A673 (cell line): ENCODE results near the gene NDUFA11. TPM values are rescaled to one million over a fixed set of nuclear protein-coding genes. Genes with fewer than 3 reads are reported as not detected.

ENCODE experiments used
- BruUV-seq: library from RNA; stranded (reverse); fragments of 400-500 nt; replicated peaks from 2 replicates; lab custom pipeline; 2021; lab: Mats Ljungman, UMichigan
- CTCF ChIA-PET: fragments of 300-600 bp; sonication (Branson Sonifier 250); formaldehyde crosslinking; loops from one replicate; lab custom pipeline; 2022; ENCODE audit warnings: antibody characterized with exemption; lab: Charles Lee
- POLR2A ChIA-PET: fragments of 300-600 bp; sonication (Branson Sonifier 250); formaldehyde crosslinking; loops from one replicate; lab custom pipeline; 2022; ENCODE audit warnings: antibody characterized with exemption; ENCODE audit not compliant: low non-redundant PET; lab: Charles Lee
- DNase-seq: peaks from one replicate; pipeline ENCODE4 v3.0.0-alpha.2; 2015; ENCODE audit warnings: low spot score
- H3K27ac ChIP-seq: fragments of 200-600 bp; sonication (generic); 2 replicates; pipeline ENCODE4 v1.5.1; 2016; ENCODE audit warnings: mixed run types, low read depth, mild to moderate bottlenecking, mixed read lengths, antibody characterized with exemption, low read length; ENCODE audit not compliant: poor library complexity, severe bottlenecking
- H3K27me3 ChIP-seq: fragments of 200-600 bp; sonication (generic); replicated peaks from 2 replicates; pipeline ENCODE4 v1.6.1; 2017; ENCODE audit warnings: mixed run types, low read depth, mild to moderate bottlenecking, mixed read lengths, antibody characterized with exemption, low read length; ENCODE audit not compliant: insufficient read depth, poor library complexity
- H3K36me3 ChIP-seq: fragments of 200-600 bp; sonication (generic); 2 replicates; pipeline ENCODE4 v1.6.1; 2016; ENCODE audit warnings: mixed run types, mild to moderate bottlenecking, mixed read lengths, antibody characterized with exemption, low read length; ENCODE audit not compliant: insufficient read depth, poor library complexity, severe bottlenecking
- H3K4me1 ChIP-seq: fragments of 200-600 bp; sonication (generic); 2 replicates; pipeline ENCODE4 v1.6.1; 2017; ENCODE audit warnings: mixed run types, mild to moderate bottlenecking, mixed read lengths, antibody characterized with exemption, low read length; ENCODE audit not compliant: insufficient read depth, poor library complexity, severe bottlenecking
- H3K4me3 ChIP-seq: fragments of 200-600 bp; sonication (generic); 2 replicates; pipeline ENCODE4 v1.5.1; 2016; ENCODE audit warnings: low read depth, mixed run types, mild to moderate bottlenecking, mixed read lengths, low read length; ENCODE audit not compliant: poor library complexity, severe bottlenecking
- H3K9me3 ChIP-seq: fragments of 200-600 bp; sonication (generic); 2 replicates; pipeline ENCODE4 v1.6.1; 2016; ENCODE audit warnings: mixed run types, low read depth, mild to moderate bottlenecking, mixed read lengths, antibody characterized with exemption, low read length; ENCODE audit not compliant: poor library complexity, severe bottlenecking
- EZH2 ChIP-seq: fragments of 200-600 bp; sonication (generic); IDR thresholded peaks from 2 replicates; pipeline ENCODE4 v1.6.1; 2017; ENCODE audit warnings: borderline replicate concordance, low read depth, mild to moderate bottlenecking, mixed read lengths, antibody characterized with exemption, low read length; ENCODE audit not compliant: poor library complexity, severe bottlenecking
- intact Hi-C: fragments of 100-400 bp; cut with micrococcal nuclease; formaldehyde crosslinking; loops from one replicate; pipeline ENCODE4 v1.10.0; 2022; ENCODE audit not compliant: unreplicated experiment
- total RNA-seq: library from RNA; stranded (reverse); gene quantifications from 2 replicates; pipeline ENCODE4 v1.2.3, GENCODE V29; 2021
- TF ChIP-seq, protein P1 (sequence below): fragments of 300-800, 200-600 bp; sonication (generic); conservative IDR thresholded peaks from 2 replicates; pipeline ENCODE4 v1.5.1; 2017; ENCODE audit warnings: low read depth, mild to moderate bottlenecking, antibody characterized with exemption, low read length, moderate library complexity, mixed read lengths

NDUFA11 gene
- total RNA-seq, 1 experiment from 2014 or later: 290 TPM

DNA sequence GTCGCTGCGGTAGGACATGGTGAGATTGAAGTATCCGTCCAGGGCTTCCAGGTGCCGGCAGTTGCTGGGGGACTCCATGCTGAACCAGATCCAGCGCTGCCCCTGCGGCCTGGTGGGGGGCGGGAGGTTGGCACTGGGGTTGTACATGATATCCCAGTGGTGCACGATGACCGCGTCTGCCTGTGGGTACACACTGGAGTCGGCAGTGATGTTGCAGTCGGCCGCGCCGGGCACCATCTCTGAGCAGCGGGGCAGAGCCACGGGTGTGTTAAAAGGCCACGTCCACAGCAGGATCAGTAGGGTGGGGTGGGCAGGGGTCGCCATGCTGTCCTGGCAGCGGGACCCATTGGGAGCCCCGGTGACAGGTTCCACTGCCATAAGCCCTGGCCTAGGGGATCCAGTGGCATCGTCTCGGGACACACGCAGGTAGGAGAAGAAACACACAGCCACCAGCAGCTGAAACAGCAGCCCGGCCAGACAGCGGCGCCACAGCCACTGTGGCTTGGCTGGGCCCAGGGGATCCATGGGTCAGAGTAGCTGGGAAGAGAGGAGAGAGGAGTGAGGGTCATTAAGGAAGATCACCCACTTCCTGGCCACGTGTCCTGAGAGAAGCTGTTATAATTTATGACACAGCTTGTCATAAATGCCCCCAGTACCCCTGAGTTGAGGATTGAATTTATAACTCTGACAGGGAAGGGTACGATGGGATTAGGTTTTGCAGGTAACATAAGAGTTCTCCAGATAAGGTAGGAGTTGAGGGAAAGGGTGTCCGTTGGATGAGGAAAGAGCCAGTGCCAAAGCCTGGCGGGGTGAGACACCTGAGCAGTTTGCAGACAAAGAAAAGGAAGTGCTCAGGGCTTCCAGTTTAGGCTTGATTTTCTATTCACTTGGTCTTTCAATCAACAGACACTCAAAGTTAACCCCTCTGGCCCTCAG lies 36.1 kb downstream of the NDUFA11 start:
- POLR2A ChIA-PET: no interaction called here

DNA sequence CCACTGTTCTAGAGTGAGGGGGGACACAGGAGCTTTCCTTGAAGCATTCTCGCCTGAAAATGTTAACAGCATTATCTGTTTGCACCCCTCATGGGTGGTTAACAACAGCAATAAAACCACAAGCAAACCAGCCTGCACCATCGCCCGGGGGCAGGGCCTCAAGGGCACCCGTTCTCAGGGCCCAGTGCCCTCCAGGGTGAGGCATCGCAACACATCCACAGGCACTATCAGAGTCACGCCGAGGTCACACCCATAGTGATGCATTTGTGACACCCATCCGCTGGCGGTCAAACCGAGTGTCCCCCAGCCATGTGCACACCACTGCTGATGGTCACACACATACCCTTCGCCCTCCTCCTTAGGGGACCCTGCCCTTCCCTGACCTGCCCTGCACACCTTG lies 37.8 kb downstream of the NDUFA11 start:
- Histone ChIP-seq H3K27ac (no peak overlapping the region), H3K9me3 (no peaks in the 10 kb centered on the region), H3K4me3 (no peak overlapping the region), H3K27me3 (no peaks in the 10 kb centered on the region), H3K36me3 (no peaks in the 10 kb centered on the region), H3K4me1 (no peaks in the 10 kb centered on the region)
- no peak for TF ChIP-seq EZH2
- TF ChIP-seq, protein P1, sequence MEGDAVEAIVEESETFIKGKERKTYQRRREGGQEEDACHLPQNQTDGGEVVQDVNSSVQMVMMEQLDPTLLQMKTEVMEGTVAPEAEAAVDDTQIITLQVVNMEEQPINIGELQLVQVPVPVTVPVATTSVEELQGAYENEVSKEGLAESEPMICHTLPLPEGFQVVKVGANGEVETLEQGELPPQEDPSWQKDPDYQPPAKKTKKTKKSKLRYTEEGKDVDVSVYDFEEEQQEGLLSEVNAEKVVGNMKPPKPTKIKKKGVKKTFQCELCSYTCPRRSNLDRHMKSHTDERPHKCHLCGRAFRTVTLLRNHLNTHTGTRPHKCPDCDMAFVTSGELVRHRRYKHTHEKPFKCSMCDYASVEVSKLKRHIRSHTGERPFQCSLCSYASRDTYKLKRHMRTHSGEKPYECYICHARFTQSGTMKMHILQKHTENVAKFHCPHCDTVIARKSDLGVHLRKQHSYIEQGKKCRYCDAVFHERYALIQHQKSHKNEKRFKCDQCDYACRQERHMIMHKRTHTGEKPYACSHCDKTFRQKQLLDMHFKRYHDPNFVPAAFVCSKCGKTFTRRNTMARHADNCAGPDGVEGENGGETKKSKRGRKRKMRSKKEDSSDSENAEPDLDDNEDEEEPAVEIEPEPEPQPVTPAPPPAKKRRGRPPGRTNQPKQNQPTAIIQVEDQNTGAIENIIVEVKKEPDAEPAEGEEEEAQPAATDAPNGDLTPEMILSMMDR: no peak
- CTCF ChIA-PET: interaction anchor here (0.6 kb wide), 1 partner anchor 92 kb away, joined by 5 read pairs; no protein-coding TSS in a partner anchor
- POLR2A ChIA-PET: no interaction called here
- BruUV-seq: no TSS peak
- intact Hi-C loops: no loop called here
- DNase-seq: no peak

More for the DNA sequence above, 36.1 kb downstream of the NDUFA11 start:
- CTCF ChIA-PET: no interaction called here
- intact Hi-C loops: no loop called here
- H3K4me1 ChIP-seq: no peaks in the 10 kb centered on the region
- BruUV-seq: no TSS peak
- H3K4me3 ChIP-seq: no peak overlapping the region
- H3K27ac ChIP-seq: no peak overlapping the region
- no peaks in the 10 kb centered on the region for H3K27me3 ChIP-seq
- DNase-seq: no peak
- no peak for TF ChIP-seq EZH2
- TF ChIP-seq, protein P1: no peak
- no peaks in the 10 kb centered on the region for H3K36me3 ChIP-seq
- H3K9me3 ChIP-seq: no peaks in the 10 kb centered on the region

DNA sequence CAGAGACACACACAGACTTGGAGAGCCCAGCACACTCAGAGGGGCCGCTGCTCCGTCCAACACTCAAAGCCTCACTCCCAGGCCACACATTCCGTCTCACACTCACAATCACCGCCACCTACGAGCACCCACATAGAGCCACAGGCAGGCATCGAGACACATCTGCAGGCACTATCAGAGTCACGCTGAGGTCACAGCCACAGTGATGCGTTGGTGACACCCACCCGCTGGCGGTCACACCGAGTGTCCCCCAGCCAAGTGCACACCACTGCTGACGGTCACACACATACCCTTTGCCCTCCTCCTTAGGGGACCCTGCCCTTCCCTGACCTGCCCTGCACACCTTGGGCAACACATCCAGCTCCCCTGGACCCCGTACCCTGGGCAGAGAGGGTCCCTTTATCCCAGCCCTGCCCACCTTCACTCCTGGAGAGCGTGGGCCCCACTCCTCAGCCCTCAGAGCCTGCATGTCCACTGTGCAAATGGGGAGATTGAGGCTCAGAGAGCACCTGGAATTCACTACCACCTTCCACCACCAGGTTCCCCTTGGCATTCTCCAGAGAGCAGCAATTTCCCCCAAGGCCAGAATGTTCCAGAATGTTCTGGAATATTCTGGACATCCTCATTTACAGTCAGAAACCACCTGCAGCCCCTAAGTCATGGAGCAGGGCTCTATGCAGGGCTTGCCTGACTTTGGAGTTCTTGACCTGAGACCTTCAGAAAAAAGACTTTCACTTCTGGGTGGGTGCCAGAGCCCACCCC lies 38.7 kb downstream of the NDUFA11 start:
- Histone ChIP-seq H3K4me1 (no peaks in the 10 kb centered on the region), H3K27me3 (no peaks in the 10 kb centered on the region), H3K4me3 (no peak overlapping the region), H3K9me3 (no peaks in the 10 kb centered on the region), H3K36me3 (no peaks in the 10 kb centered on the region), H3K27ac (no peak overlapping the region)
- ChIA-PET POLR2A (no interaction called here), CTCF (no interaction called here)
- TF ChIP-seq EZH2: no peak
- no TSS peak for BruUV-seq
- intact Hi-C loops: no loop called here
- no peak for DNase-seq
